A673 (cell line): Measurements from ENCODE around the gene MYBL2. TPM values are rescaled to one million over a fixed set of nuclear protein-coding genes. Genes with fewer than 3 reads are reported as not detected.

Experiments used
- BruUV-seq: library from RNA; stranded (reverse); fragments of 400-500 nt; replicated peaks from 2 replicates; lab custom pipeline; 2021; lab: Mats Ljungman, UMichigan
- CTCF ChIA-PET: fragments of 300-600 bp; sonication (Branson Sonifier 250); formaldehyde crosslinking; loops from one replicate; lab custom pipeline; 2022; ENCODE audit warnings: antibody characterized with exemption; lab: Charles Lee
- POLR2A ChIA-PET: fragments of 300-600 bp; sonication (Branson Sonifier 250); formaldehyde crosslinking; loops from one replicate; lab custom pipeline; 2022; ENCODE audit warnings: antibody characterized with exemption; ENCODE audit not compliant: low non-redundant PET; lab: Charles Lee
- DNase-seq: peaks from one replicate; pipeline ENCODE4 v3.0.0-alpha.2; 2015; ENCODE audit warnings: low spot score
- H3K27ac ChIP-seq: fragments of 200-600 bp; sonication (generic); 2 replicates; pipeline ENCODE4 v1.5.1; 2016; ENCODE audit warnings: mixed run types, low read depth, mild to moderate bottlenecking, mixed read lengths, antibody characterized with exemption, low read length; ENCODE audit not compliant: poor library complexity, severe bottlenecking
- H3K27me3 ChIP-seq: fragments of 200-600 bp; sonication (generic); replicated peaks from 2 replicates; pipeline ENCODE4 v1.6.1; 2017; ENCODE audit warnings: mixed run types, low read depth, mild to moderate bottlenecking, mixed read lengths, antibody characterized with exemption, low read length; ENCODE audit not compliant: insufficient read depth, poor library complexity
- H3K36me3 ChIP-seq: fragments of 200-600 bp; sonication (generic); 2 replicates; pipeline ENCODE4 v1.6.1; 2016; ENCODE audit warnings: mixed run types, mild to moderate bottlenecking, mixed read lengths, antibody characterized with exemption, low read length; ENCODE audit not compliant: insufficient read depth, poor library complexity, severe bottlenecking
- H3K4me1 ChIP-seq: fragments of 200-600 bp; sonication (generic); 2 replicates; pipeline ENCODE4 v1.6.1; 2017; ENCODE audit warnings: mixed run types, mild to moderate bottlenecking, mixed read lengths, antibody characterized with exemption, low read length; ENCODE audit not compliant: insufficient read depth, poor library complexity, severe bottlenecking
- H3K4me3 ChIP-seq: fragments of 200-600 bp; sonication (generic); 2 replicates; pipeline ENCODE4 v1.5.1; 2016; ENCODE audit warnings: low read depth, mixed run types, mild to moderate bottlenecking, mixed read lengths, low read length; ENCODE audit not compliant: poor library complexity, severe bottlenecking
- H3K9me3 ChIP-seq: fragments of 200-600 bp; sonication (generic); 2 replicates; pipeline ENCODE4 v1.6.1; 2016; ENCODE audit warnings: mixed run types, low read depth, mild to moderate bottlenecking, mixed read lengths, antibody characterized with exemption, low read length; ENCODE audit not compliant: poor library complexity, severe bottlenecking
- CTCF ChIP-seq: fragments of 300-800, 200-600 bp; sonication (generic); conservative IDR thresholded peaks from 2 replicates; pipeline ENCODE4 v1.5.1; 2017; ENCODE audit warnings: low read depth, mild to moderate bottlenecking, antibody characterized with exemption, low read length, moderate library complexity, mixed read lengths
- EZH2 ChIP-seq: fragments of 200-600 bp; sonication (generic); IDR thresholded peaks from 2 replicates; pipeline ENCODE4 v1.6.1; 2017; ENCODE audit warnings: borderline replicate concordance, low read depth, mild to moderate bottlenecking, mixed read lengths, antibody characterized with exemption, low read length; ENCODE audit not compliant: poor library complexity, severe bottlenecking
- intact Hi-C: fragments of 100-400 bp; cut with micrococcal nuclease; formaldehyde crosslinking; loops from one replicate; pipeline ENCODE4 v1.10.0; 2022; ENCODE audit not compliant: unreplicated experiment
- total RNA-seq: library from RNA; stranded (reverse); gene quantifications from 2 replicates; pipeline ENCODE4 v1.2.3, GENCODE V29; 2021

MYBL2 gene
- total RNA-seq, 1 experiment from 2014 or later = 256 TPM

- Histone ChIP-seq H3K4me1 (peaks cover 4% of the 10 kb centered on the region), H3K36me3 (peaks cover 37% of the 10 kb centered on the region), H3K9me3 (no peaks in the 10 kb centered on the region), H3K27ac (no peak overlapping the region), H3K27me3 (no peaks in the 10 kb centered on the region), H3K4me3 (no peak overlapping the region)
- ChIA-PET POLR2A (no interaction called here), CTCF (no interaction called here)
- no TSS peak for BruUV-seq
- TF ChIP-seq CTCF = no peak
- no peak for TF ChIP-seq EZH2
- DNase-seq = no peak
- intact Hi-C loops = loop anchor here (10.0 kb wide), 1 partner anchor 148 kb away; no protein-coding TSS in a partner anchor
Observed at GRCh38 chr20:43682446-43682845, 15.5 kb downstream of the MYBL2 start.

- no TSS peak for BruUV-seq
- ChIA-PET CTCF (no interaction called here), POLR2A (no interaction called here)
Observed at GRCh38 chr20:43686820-43687219, 19.9 kb downstream of the MYBL2 start.

GRCh38 chr20:43689165-43689564 lies 22.3 kb downstream of the MYBL2 start:
- no peaks in the 10 kb centered on the region for H3K27me3 ChIP-seq
- H3K9me3 ChIP-seq = no peaks in the 10 kb centered on the region
- intact Hi-C loops = loop anchor here (10.0 kb wide), 1 partner anchor 154 kb away; no protein-coding TSS in a partner anchor
- ChIA-PET POLR2A (interaction anchor here (0.5 kb wide), 1 partner anchor 152 kb away, joined by 3 read pairs; no protein-coding TSS in a partner anchor), CTCF (no interaction called here)
- no peak for TF ChIP-seq CTCF
- no peak for TF ChIP-seq EZH2
- H3K36me3 ChIP-seq = peaks cover 52% of the 10 kb centered on the region
- no peaks in the 10 kb centered on the region for H3K4me1 ChIP-seq
- H3K27ac ChIP-seq = no peak overlapping the region
- no peak overlapping the region for H3K4me3 ChIP-seq
- DNase-seq = no peak
- no TSS peak for BruUV-seq

More at GRCh38 chr20:43686820-43687219, 19.9 kb downstream of the MYBL2 start:
- no peak overlapping the region for H3K4me3 ChIP-seq
- H3K27ac ChIP-seq = no peak overlapping the region
- no peak for TF ChIP-seq CTCF
- TF ChIP-seq EZH2 = no peak
- no peaks in the 10 kb centered on the region for H3K27me3 ChIP-seq
- DNase-seq = no peak
- intact Hi-C loops = loop anchor here (10.0 kb wide), 1 partner anchor 152 kb away; no protein-coding TSS in a partner anchor
- H3K4me1 ChIP-seq = no peaks in the 10 kb centered on the region
- H3K36me3 ChIP-seq = peaks cover 47% of the 10 kb centered on the region
- H3K9me3 ChIP-seq = no peaks in the 10 kb centered on the region
